Dermis microvascular lymphatic vessel endothelial cell (primary cell): ENCODE data around the gene HEXIM2. TPM values are rescaled to one million over a fixed set of nuclear protein-coding genes. Genes with fewer than 3 reads are reported as not detected.
A peak's percentile ranks its signal among the peaks of the same experiment; 100 is the strongest.
"Not testable (repeated sequence)": the region's sequence is repeated elsewhere in the genome, so short reads cannot be mapped to it uniquely, and the experiment has no call there.

ENCODE experiments used
- DNase-seq, 2 donors: peaks; one replicate each; pipeline versions ENCODE4 v3.0.0 to v3.0.0-alpha.2; 2010; ENCODE audit warnings: low read depth in 2 of 2
- total RNA-seq: library from RNA; depleted of rRNA; stranded (reverse); fragments of >200 nt; gene quantifications from 2 replicates; pipeline ENCODE4 v1.2.1, GENCODE V29; 2014

Gene HEXIM2
- total RNA-seq, 1 donor from 2014 or later: 3.2 TPM

DNA sequence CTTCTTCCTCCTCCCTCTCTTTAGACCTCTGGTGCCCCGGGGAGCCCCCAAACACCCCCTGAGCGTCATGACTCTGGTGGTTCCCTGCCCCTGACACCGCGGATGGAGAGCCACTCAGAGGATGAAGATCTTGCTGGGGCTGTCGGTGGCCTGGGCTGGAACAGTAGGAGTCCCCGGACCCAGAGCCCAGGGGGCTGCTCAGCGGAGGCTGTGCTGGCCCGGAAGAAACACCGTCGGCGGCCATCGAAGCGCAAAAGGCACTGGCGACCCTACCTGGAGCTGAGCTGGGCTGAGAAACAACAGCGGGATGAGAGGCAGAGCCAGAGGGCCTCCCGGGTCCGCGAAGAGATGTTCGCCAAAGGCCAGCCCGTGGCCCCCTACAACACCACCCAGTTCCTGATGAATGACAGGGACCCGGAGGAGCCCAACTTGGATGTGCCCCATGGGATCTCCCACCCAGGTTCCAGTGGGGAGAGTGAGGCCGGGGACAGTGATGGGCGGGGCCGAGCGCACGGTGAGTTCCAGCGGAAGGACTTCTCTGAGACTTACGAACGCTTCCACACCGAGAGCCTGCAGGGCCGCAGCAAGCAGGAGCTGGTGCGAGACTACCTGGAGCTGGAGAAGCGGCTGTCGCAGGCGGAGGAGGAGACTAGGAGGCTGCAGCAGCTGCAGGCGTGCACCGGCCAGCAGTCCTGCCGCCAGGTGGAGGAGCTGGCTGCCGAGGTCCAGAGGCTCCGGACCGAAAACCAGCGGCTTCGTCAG, 7.5 kb downstream of the HEXIM2 start:
- no peak for DNase-seq

DNA sequence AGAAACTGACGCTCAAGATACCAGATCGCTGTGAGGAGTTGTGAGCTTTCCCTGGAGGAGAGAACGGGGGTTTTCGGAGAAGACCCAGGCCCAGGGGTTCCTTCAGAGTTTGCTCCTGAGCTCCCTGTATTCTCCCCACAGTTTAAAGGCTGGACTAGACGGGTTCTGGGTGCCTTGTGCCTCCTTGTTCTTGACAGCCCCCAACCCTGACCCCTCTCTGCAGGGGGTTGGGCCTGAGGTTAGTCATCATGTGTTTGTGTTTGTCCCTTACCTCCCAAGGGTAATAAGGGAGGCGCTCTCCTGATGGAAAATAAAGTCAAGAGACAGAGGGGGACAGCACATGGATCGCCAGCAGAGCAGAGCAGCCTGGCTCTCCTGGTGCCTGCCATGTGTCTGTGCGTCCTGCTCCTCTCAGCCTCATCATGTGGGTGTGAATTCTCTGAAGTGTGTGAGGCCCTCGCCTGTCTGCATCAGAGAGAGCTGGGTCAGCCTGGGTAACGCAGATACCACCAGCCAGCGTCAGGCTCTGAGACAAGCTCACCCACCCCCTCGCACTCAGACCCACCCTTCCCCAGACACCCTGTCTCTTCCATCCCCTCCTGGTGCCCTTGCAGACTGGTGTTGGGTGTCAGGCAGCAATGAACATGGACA, 8.7 kb downstream of the HEXIM2 start:
- no peak for DNase-seq

DNA sequence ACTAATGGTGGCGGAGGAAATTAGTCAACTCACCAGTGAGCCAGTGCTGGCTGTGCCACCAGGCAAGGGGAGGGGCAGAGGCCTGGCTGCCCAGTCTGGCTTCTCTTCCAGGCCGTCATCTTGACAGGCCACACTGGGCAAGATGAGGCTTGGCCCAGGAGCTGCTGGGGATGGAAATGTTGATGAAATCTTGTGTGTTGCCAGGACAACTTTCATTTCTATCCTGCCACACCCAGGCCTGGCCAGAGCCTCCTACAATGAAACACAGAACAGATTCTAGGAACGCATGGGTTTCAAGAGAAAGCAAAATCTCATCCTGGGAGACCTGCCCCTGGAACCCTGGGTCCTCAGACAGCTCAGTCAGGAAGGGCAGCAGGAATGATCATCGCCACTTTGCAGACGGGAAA, 9.3 kb downstream of the HEXIM2 start:
- DNase-seq: peak in 1 of 2 donors; percentile 35

DNA sequence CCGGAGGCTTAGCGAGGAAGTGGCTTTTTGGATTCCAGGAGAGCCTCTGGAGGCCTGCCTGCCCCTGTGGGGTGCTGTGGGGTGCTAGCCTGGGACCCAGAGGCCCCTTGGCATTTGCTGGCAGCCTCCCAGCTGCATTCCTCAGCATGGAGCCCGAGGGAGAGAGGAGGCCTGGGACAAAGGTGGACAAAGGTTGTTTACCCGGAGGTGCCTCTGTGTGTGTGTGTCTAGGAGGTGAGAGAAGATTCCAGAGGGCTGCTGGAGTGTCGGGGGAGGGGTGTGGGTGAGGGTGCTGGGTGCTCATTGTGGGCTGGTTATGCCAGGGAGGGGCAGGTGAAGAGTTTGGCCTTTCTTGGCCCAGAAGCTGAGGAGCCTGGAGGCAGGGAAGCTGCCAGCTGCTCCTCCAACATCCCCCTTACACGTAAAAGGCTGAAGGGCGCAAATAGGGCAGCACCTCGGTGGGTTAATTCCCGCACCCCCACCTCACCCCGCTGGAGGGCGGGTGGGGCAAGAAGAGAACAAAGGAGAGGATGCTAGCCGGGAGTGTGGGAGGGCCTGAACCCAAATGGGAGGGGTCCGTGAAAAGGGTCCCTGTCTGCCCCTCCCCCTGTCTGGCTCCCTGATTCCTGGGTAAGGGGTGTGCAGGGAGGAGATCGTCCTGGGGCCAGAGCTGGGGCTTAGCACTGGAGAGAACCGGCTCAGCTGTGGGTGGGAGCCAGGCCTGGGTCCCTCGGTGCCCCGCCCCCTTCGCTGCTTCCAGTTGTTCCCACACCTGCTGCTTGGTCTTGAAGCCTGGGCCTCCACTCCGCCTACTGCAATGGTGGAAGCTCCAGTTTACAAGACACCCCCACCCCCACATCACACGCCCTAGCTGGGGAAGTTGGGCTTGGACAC, 9.9 kb downstream of the HEXIM2 start:
- no peak for DNase-seq

DNA sequence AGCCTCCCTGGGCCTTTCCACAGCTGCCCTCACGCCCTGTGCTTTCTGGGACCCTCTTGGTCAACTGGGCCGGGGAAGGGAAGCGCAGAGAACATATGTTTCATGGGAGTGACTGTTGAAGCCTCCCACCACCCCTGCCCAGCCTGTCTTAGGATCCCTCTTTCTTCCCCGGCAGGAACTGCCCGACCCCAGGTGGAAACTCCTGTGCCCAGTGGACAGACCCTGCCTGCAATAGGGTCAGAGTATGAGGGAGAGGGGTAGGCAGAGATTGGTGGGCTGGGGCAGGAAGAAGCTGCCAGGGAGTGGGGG, 10.5 kb downstream of the HEXIM2 start:
- DNase-seq: no peak

DNA sequence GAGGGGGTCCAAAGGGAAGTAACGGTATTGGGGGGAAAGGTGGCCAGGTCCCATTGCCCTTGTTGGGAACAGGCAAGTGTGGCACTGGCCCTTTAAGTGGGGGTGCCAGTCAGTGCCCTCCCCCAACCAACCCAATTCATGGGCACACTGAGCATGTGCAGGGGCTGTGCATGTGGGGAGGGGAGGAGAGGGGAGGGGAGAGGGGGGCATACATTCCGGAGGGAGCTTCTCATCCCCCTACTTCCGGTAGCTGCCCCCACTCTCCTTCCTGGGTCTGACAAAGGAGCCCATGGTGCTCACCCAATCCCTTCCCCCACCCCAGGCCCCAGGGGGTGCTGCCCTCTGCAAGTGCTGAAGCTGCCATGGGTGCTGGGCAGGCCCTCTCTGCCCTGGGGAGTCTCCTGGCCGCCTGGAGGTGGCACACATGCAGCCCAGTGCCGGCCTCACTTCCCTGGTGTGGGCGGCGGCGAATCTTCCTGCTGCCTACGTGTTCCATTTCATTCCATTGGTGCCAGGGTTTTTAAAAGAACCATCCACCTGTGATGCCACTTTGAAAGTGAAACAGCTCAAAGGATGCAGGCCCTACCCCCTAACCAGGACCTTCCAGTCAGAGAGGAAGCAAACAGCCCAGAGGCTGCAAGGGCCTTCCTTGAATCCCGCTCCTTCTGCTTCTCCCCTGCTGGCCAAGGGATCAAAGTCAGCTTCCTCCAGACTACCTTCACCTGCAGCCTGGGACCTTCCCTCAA, 11.0 kb downstream of the HEXIM2 start:
- DNase-seq: no peak

DNA sequence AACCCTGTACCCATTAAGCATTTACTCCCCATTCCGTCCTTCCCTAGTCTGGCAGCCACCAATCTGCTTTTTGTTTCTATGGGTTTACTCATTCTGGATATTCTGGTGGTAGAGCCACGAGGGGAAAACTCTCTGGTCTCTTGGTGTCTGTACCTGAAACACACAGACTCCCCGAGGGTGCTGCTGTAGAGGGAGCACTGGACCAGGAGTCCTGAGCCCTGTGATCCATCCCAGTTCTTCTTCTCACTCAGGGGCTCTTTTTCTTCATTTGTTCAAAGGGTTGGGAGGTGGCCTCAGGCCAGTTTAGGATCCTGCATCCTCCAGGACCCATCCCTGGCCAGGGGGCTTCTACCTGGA, 14.1 kb downstream of the HEXIM2 start:
- DNase-seq: no peak

DNA sequence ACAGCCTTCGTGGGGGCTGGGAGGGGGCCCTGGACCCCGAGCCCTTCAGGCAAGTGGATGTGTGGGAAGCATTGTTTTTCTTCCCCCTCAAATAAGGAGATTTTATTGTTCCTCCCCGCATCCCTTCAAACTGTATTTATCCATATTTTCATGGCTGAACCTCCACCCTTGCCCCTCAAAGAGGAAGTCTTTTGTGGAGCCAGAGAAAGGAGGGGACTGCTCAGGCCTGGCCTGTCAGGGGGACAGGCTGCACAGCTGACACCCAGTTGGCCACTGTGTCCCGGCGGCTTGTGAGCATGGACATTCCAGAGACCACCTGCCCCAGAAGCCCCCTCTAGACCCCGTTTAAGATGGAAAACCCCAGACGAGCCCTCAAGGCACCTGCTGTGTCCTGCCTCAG, 15.9 kb downstream of the HEXIM2 start:
- DNase-seq: no peak

DNA sequence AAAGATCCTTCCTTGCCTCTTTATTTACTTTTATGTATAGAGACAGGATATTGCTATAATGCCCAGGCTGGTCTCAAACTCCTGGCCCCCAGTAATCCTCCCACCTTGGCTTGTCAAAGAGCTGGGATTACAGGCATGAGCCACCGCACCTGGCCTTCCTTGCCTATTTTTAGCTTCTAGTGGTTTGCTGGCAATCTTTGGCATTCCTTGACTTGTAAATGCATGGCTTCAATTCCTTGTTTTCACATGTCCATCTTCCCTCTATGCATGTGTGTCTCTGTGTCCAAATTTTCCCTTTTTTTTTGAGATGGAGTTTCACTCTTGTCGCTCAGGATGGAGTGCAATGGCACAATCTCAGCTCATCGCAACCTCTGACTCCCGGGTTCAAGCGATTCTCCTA, 22.5 kb downstream of the HEXIM2 start:
- DNase-seq: no peak

DNA sequence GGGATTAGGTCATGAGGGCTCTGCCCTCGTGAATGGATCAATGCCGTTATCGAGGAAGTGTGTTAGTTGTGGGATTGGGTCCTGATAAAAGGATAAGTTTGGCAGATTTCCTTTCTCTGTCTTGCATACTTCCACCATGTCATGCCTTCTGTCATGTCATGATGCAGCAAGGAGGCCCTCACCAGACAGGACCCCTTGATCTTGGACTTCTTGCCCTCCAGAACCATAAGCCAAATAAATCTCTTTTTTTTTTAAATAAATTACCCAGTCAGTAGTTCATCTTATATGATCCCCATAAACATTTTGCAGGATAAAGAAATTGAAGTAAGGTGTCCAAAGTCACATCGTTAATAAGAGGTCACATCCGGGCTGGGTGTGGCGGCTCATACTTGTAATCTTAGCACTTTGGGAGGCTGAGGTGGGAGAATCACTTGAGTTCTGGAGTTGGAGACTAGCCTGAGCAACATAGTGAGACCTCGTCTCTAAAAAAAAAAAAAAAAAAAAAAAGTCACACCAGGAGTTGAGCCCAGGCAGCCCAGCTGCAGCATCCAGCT, 25.2 kb downstream of the HEXIM2 start:
- no peak for DNase-seq

DNA sequence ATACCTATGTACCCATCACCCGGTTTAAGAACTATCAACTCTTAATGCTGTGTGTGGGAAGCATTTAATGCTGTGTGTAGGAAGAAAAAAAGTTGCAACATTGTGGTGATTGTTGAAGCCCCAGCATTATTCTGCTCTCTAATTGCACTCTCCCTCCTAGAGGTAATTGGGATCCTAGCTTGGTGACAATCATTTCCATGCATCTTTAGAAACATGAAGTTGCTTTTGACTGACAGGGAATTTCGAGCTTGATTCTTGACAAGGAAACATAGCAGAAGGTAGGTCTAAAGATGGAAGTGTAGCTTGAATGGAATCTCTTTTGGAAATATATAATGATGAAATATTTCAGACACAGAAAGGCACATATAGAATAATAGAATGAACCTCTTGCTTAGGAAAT, 27.3 kb downstream of the HEXIM2 start:
- DNase-seq: no peak

DNA sequence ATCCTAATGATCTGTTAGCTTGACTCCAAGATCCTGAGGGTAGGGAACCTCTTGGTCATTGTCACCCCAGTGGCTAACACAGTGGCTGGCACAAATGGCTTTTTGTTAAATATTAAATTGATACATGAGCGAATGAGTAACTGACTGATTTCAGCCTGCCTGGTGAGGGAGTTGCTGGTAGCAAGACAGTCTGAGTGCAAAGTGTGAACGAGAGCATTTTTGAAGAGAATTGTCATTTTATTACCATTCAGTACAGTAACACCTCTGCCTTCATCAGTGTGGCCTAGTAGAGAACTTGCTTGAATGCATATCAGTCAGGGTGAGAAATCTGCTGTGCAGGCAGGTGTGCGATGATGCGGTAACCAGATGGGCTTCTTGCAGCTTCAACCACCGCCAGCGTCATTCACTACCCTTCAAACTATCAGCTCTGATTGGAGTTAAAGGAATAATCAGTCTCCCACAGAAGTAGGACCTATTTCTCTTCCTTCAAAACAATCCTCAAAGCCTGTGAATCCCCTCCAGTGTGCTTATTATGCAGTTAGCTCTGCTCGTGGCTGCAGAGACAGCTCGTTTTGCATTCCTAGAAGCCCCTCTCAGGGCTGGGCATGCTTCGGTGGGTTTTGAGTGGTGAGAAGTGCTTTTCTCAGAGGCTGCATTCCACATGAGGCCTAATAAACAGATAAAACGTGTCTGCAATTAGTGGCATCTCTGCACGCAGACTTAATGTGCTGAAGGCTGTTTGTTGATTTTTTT, 29.0 kb downstream of the HEXIM2 start:
- no peak for DNase-seq

DNA sequence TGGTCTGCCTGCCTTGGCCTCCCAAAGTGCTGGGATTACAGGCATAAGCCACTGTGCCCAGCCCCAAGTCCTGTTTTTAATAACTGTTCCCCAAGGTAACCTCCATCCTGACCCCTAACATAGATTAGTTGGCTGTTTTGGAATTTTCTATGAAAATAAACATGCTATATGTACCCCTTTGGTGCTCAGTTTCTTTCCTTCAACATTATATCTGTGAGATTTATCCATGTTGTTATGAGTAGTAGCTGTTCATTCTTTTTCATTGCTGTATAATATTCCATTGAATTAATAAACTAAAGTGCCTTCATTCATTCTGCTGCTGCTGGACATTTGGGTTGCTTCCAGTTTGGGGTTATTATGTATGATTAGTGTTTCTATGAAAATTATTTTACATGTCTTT, 33.7 kb downstream of the HEXIM2 start:
- DNase-seq: no peak

DNA sequence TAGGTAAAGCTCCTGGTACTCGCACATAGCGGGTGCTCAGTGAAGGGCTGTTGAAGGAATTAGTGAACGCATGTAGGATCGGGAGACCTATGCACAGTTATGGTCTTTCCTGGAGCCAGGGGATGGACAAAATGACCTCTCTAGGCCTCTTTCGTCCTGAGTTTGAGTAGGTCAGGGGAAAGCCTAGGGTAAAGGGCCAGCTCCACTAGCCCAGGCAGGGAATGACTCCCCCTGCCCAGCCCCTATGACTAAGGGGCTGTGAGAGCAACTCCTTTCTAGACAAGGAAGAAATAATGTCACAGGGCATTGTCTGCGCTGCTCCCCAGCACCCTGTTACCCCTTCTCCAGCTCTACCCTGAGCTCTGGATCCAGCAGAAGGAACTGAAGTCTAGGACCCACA, 35.4 kb downstream of the HEXIM2 start:
- no peak for DNase-seq

DNA sequence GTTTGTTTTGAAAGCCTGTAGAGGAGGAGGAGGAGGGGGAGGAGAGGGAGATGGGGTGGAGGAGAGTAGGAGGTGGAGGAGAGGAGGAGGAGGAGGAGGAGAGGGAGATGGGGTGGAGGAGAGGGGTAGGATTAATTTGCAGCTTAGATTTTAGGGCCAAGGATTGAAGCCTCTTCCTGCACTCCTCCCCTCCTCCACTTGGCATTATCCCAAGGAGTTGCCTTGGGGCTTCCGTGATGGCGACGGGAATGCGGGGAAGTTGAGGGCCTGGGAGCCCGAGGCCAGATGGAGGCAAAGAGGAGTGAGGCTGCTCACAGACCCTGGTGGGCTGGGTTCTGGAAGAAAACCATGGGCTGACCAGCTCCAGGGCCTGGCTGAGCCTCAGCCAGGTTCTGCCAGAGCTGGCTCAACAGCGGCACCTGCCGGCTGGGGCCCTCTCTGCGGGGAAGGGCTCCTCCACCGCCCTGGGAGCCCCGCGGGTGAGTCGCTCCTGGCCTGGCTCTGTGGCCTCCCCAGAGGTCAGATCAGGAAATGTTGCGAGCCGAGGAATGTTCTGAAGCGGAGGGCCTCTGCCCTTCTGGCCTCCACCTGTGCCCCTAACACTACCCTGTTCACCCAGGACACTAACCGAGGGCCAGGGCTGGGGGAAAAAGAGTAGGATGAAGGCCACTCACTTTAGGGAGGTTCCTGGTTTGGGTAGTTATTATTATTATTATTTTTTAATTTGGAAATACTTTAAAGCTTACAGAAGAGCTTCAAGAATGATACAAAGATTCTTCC, 36.1 kb downstream of the HEXIM2 start:
- peak; percentile 56 to 79 for DNase-seq

DNA sequence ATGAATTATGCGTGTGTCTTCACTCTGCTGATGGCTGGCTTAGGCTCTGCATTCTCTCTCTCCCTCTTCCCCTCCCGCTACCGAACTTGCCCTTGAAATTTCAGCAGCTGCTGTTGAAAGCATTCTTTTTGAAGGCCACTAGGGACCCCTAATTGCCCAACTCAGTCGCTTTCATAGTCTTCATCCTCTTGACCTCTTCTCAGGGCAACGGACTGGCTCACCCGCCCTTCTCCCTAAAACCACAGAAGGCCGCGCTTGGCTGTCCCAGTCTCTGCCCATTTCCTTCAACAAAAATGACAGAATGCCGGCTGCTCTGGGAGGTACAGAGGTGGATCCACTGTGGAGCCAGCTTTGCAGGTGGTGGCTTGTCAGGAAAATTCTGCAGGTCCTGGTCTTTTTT, 39.0 kb downstream of the HEXIM2 start:
- DNase-seq: no peak

DNA sequence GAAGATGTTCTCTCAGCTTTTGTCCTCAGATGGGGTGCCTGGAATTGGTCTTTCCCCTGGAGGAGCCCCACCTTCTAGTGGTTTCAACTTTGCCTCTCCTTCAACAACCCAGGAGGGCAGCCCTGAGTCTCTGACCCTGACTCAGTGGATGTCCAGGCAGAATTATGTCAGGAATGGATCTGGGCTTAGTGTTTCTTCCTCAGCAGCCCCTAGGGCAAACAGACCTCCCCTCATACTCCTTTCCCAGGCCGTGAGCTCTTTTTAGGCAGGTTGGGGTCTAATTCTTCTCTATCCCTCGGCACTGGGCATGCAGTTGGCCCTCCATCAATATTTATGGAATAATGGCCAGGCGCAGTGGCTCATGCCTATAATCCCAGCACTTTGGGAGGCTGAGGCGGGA, 39.8 kb downstream of the HEXIM2 start:
- no peak for DNase-seq

DNA sequence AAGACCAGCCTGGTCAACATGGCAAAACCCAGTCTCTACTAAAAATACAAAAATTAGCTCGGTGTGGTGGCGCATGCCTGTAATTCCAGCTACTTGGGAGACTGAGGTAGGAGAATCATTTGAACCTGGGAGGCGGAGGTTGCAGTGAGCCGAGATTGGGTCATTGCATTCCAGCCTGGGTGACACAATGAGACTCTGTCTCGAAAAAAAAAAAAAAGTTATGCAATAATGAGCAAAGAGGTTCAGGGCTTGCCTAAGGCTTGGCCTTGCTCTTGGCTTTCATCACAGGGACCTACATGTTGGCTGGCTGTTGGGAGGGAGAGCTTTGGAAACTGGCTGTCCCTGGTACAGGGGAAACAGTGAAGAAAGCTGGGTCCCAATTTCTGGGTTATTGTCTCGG, 40.2 kb downstream of the HEXIM2 start:
- not testable (repeated sequence) for DNase-seq

DNA sequence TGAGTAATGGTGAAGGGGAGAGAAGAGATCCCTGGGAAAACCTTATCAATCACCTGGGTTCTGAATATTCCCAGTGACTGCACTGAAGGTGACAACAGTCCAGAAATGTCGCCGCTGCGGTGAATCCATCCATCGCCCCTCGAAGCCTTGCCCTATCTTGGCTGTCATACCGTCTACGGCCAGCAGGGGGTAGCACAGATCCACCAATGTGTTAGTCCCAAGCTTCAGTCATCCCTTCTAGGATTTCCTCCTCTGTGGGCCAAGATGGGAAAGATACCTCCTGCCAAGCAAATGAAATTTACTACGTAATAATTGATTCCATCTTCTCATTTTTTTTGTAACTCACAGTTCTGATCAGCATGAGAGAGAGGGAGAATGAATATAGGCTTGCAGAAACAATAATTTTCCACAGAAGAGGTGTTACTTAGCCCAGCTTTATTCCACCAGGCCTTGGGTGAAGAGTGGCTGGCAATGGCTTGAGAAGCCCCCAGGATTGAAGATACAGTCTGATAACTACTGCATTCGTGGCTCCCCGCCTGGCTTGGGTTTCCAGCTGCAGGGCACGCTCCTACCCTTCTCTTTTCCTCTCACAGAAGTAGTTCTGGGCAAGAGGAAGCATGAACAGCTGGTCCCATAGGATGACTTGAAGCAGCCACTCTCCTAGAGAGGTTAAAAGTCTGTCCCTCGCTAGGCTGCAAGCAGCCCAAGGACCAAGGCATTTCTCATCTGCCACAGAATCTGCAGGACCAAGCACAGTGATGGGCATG, 57.4 kb downstream of the HEXIM2 start:
- peak; percentile 60 to 71 for DNase-seq
